ENCODE measurements around the gene C19orf25.

- no peak for TF ChIP-seq CTCF (IDR thresholded peaks at IDR 0.05)
- peak; percentile 84 to 90 for TF ChIP-seq POLR2A (IDR thresholded peaks at IDR 0.05)
Measured at GRCh38 chr19:1492474-1493006, 13.5 kb upstream of the C19orf25 start.

All from Peyer's patch (tissue), 4 donors.